Measurements from ENCODE around the gene TBX10.
"Not testable (repeated sequence)": the region's sequence is repeated elsewhere in the genome, so short reads cannot be mapped to it uniquely, and the experiment has no call there.

GRCh38 chr11:67620621-67621020 lies 18.9 kb downstream of the TBX10 start:
- TF ChIP-seq EP300, POLR2A (IDR thresholded peaks at IDR 0.05): not testable (repeated sequence)
- TF ChIP-seq, protein P1, sequence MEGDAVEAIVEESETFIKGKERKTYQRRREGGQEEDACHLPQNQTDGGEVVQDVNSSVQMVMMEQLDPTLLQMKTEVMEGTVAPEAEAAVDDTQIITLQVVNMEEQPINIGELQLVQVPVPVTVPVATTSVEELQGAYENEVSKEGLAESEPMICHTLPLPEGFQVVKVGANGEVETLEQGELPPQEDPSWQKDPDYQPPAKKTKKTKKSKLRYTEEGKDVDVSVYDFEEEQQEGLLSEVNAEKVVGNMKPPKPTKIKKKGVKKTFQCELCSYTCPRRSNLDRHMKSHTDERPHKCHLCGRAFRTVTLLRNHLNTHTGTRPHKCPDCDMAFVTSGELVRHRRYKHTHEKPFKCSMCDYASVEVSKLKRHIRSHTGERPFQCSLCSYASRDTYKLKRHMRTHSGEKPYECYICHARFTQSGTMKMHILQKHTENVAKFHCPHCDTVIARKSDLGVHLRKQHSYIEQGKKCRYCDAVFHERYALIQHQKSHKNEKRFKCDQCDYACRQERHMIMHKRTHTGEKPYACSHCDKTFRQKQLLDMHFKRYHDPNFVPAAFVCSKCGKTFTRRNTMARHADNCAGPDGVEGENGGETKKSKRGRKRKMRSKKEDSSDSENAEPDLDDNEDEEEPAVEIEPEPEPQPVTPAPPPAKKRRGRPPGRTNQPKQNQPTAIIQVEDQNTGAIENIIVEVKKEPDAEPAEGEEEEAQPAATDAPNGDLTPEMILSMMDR (IDR thresholded peaks at IDR 0.05) = not testable (repeated sequence)
